ENCODE data around the gene INTS15.

The INTS15 gene

DNA sequence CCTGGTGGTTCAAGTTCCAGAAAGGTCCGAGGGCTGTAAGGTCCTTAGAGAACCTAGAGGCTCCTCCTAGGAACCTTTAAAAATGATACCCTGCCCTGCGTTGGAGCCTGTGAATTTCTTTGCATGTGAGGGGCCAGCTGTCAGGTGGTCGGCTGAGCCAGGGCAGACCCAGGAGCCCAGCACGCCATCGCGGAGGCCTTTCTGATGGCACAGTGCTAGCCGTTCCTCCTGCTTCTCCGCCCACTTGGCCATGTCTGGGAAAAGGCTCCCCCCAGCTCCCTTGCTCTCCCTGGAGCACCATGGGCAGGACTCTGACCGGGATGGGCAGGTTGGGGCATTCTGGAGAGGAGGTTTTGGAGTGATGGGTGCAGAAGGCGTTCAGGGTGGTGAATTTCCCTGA, 54.9 kb downstream of the INTS15 start:
- no peak overlapping the region for H3K4me3 ChIP-seq (replicated peaks; ENCODE audit: low read depth, low read length)
- TF ChIP-seq CTCF (IDR thresholded peaks at IDR 0.05; ENCODE audit: low read length, missing control alignments) = no peak
- DNase-seq (ENCODE audit: low read depth) = no peak

GRCh38 chr7:6646465-6646864, 56.6 kb downstream of the INTS15 start:
- TF ChIP-seq CTCF (IDR thresholded peaks at IDR 0.05; ENCODE audit: low read length, missing control alignments) = no peak
- no peak for DNase-seq (ENCODE audit: low read depth)
- H3K4me3 ChIP-seq (replicated peaks; ENCODE audit: low read depth, low read length) = no peak overlapping the region

DNA sequence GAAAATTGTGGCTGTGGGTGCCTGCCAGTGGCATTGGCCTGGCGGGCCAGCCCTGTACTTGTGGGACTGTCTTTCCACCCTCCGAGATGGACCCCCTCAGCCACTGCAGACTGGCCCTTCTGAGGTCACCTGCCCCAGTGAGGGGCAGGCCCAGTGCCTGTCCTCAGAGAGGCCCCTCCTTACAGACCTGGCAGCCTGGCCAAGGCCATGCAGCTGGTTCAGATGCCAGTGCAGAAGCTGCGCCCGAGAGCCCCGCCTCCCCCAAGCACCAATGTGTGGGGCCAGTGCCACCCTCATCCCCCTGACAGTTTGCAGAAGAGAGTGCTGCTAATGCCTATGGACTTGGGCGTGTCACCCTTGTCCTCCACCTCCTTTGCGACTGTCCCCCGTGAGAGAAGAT, 57.3 kb downstream of the INTS15 start:
- DNase-seq (ENCODE audit: low read depth) = no peak
- no peak for TF ChIP-seq CTCF (IDR thresholded peaks at IDR 0.05; ENCODE audit: low read length, missing control alignments)
- no peak overlapping the region for H3K4me3 ChIP-seq (replicated peaks; ENCODE audit: low read depth, low read length)

- H3K4me3 ChIP-seq (replicated peaks; ENCODE audit: low read depth, low read length) = no peak overlapping the region
- no peak for TF ChIP-seq CTCF (IDR thresholded peaks at IDR 0.05; ENCODE audit: low read length, missing control alignments)
- DNase-seq (ENCODE audit: low read depth) = no peak
Measured at GRCh38 chr7:6647541-6647940, 57.7 kb downstream of the INTS15 start.

DNA sequence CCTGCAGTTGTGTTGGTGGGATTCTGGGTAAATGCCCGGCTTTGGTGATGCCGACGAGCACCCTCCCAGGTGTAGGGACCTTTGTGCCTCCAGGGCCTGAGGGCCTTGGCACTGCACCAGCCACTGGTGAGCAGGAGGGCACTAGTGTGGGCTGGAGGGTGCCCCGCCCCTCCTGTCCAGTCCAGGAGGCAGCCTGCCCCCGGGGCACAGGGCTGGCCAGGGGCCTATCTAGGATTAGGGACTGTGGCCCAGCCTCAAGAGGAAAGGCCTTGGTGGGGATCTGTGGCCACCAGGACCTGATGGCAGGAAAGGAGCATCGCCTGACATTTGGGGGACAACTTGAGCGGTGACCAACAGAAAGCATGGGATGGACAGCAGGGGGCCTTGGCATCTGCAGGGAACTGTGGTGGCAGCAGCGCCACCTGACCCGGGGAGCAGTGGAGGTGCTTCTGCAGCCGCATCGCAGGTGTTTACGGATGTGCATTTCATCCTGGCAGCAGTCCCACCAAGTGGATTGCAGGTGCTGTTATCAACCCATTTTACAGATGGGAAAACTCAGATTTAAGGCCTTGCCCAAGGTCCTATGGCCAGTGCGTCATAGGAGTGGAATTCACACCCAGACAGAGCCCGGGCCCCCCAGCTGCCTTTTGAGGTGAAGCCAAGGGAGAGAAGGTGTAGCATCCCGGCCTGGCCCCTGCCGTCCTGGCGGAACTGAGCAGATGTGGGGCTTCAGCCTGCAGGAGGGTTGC, 58.4 kb downstream of the INTS15 start:
- no peak for TF ChIP-seq CTCF (IDR thresholded peaks at IDR 0.05; ENCODE audit: low read length, missing control alignments)
- DNase-seq (ENCODE audit: low read depth) = no peak
- H3K4me3 ChIP-seq (replicated peaks; ENCODE audit: low read depth, low read length) = no peak overlapping the region

GRCh38 chr7:6648815-6649104, 58.9 kb downstream of the INTS15 start:
- no peak for DNase-seq (ENCODE audit: low read depth)
- no peak for TF ChIP-seq CTCF (IDR thresholded peaks at IDR 0.05; ENCODE audit: low read length, missing control alignments)
- no peak overlapping the region for H3K4me3 ChIP-seq (replicated peaks; ENCODE audit: low read depth, low read length)

DNA sequence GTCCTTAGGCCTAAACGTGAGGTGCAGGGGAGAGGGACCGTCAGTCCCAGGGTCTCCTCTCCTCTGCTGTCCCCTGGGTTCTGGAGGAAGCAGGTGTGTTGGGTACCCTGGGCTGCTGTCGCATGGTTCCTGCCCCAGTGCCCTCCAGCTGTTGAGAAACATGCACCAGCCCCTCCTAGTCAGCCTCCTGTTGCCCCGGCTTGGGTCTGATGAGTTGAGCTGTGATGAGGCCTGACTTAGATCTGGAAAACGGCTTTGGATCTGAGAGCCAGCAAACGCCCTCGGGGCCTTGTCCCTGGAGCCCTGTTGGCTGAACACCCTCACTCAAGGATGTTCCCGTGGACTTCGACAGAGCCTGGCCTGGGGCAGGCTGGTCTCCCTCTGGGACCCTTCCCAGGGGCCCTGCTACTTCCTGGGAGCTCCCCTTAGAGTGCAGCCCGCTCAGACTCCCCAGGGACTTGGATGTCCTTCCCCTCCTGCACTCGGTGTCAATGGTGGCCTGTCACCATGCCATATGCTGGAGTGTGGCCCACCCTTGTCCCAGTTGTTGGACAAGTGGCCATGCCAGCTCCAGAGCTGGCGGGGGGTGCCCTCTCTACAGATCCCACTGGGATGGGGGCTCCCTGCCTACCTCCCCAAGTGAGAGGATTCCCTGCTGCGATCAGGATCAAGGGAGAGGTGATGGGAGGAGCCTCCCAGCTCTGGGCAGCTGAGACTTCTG, 59.6 kb downstream of the INTS15 start:
- no peak overlapping the region for H3K4me3 ChIP-seq (replicated peaks; ENCODE audit: low read depth, low read length)
- DNase-seq (ENCODE audit: low read depth) = no peak
- no peak for TF ChIP-seq CTCF (IDR thresholded peaks at IDR 0.05; ENCODE audit: low read length, missing control alignments)

Data from fibroblast of pulmonary artery (primary cell).